GM23248 (cell line): ENCODE data around the gene ALDH5A1.

Experiments used
- EZH2 ChIP-seq: fragments of 200-600 bp; sonication (generic); IDR thresholded peaks from 2 replicates; pipeline ENCODE4 v1.6.1; 2018; ENCODE audit warnings: antibody characterized with exemption, mild to moderate bottlenecking; ENCODE audit not compliant: insufficient read depth, poor library complexity, severe bottlenecking
- EZH2phosphoT487 ChIP-seq: fragments of 200-600 bp; sonication (generic); IDR thresholded peaks from 2 replicates; pipeline ENCODE4 v1.6.1; 2018; ENCODE audit warnings: antibody characterized with exemption, moderate library complexity, mild to moderate bottlenecking, low read depth; ENCODE audit not compliant: insufficient read depth

DNA sequence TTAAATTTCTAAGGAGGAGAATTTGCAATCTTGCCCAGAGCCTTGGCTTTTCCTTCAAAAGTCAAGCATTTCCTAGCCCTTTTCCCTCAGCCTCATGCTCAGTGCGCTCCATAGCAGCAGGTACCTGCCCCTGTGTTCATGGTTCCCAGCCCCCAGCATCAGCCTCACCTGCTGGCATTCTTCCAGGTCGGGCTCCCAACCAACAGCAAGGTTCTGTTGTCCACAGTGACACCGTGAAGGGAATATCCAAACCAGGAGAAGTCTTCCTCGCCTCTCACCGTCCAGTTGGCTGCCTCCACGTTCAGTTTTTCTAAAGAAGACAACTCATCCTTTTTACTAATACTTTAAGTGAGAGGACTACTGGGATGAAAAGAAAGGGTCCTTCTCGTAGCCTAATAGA is 48.1 kb upstream of the ALDH5A1 start:
- TF ChIP-seq EZH2phosphoT487 (no peak), EZH2 (no peak)
